HG03025 (cell line): ENCODE measurements around the gene PPP1CA.

Experiments used
- ATAC-seq: cut with Tn5 transposase; IDR thresholded peaks from one replicate; pipeline ENCODE4 v1.9.1; 2021; ENCODE audit warnings: mild to moderate bottlenecking, moderate library complexity; ENCODE audit not compliant: unreplicated experiment, low FRiP score

PPP1CA gene

DNA sequence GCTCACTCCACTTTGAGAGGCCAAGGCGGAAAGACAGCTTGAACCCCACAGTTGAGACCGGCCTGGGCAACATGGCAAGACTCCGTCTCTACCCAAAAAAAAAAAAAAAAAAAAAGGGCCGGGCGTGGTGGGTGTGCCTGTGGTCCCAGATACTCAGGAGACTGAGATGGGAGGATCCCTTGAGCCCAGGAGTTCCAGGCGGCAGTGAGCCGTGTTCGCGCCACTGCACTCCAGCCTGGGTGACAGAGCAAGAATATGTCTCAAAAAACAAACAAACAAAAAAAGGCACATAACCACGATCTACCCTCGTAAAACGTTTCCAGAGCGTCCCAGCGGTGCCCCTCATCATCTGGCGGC lies 10.7 kb downstream of the PPP1CA start:
- no peak for ATAC-seq

- no peak for ATAC-seq
Measured at GRCh38 chr11:67389477-67389876, 12.2 kb downstream of the PPP1CA start.

DNA sequence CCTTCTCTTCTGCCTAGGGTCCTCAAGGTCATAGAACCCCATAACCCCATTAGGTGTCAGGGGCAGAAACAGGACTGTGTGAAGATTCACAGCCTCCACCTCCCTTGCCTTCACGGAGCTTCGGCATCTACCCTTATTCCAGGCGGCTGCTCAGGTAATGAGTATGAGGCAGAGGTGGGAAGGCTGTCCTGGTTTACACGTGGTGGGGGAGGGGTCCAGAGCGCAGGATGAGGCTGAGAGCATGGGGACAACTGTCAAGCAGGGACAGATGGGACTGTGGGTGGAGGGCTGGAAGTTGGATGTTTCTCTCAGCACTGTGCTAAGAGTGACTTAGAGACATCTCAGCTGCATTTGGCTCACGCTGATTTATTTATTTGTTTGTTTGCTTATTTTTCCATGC lies 14.1 kb downstream of the PPP1CA start:
- no peak for ATAC-seq

DNA sequence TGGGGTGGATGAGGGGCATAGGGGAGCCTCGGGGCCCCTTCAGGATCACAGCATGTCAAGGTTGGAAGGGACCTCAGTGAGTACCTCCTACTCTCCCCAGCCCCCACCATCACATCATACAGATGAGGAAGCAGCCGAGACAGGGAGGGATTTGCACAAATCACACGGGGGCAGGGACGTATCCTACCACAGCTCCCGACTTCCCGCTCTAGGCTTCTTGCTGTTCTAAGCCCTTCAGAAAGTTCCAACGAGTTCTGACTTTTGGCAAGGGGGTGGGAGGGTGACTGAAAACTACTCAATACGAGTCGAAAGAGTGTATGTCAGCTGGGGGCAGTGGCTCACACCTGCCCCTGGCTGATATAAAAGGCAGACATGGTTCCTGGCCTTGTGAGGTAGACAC lies 14.6 kb downstream of the PPP1CA start:
- ATAC-seq = no peak

GRCh38 chr11:67384851-67385366 lies 16.7 kb downstream of the PPP1CA start:
- ATAC-seq = no peak

- ATAC-seq = no peak
Measured at GRCh38 chr11:67382276-67383136, 19.2 kb downstream of the PPP1CA start.

GRCh38 chr11:67381244-67381972 lies 20.2 kb downstream of the PPP1CA start:
- no peak for ATAC-seq

- ATAC-seq = no peak
Measured at GRCh38 chr11:67379061-67380058, 22.3 kb downstream of the PPP1CA start.

GRCh38 chr11:67378544-67378943 lies 23.1 kb downstream of the PPP1CA start:
- ATAC-seq = no peak

DNA sequence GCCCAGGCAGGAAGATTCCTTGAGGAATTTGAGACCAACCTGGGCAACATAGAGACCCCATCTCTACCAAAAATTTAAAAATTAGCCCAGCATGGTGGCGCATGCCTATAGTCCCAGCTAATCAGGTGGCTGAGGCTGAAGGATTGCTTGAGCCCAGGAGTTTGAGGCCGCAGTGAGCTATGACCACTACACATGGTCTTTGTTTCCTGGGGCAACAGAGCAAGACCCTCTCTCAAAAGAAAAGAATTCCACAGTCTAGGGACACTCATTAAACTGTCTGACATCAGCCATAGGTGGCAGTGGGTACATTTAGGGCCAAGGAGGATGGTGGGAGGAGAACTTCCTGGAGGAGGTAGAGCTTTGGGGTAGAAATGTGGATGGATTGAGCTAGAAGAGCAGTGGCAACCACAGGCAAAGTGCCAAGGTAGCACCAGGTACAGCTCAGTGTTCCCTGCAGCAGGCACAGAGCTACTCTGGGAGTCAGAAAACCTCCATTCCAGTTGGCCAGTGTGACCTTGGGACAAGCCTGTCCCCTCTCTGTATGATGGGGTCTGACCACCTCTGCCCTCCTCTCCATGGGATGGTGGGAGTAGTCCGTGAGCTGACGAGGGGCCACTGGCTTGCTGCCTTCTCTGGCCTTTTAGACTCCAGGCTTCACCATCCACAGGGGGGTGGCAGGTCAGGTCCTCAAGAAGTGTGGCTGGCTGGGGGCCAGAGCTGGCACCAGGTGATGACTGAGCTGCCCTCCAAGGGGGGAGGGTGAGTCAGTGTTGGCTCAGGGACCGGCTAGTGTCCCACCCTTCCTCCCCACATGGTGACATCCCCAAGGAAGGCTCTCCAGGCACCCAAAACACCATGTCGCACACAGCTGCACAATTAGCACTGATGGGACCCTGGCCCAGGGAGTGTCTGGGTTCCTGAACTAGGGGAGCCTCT lies 24.5 kb downstream of the PPP1CA start:
- ATAC-seq = no peak

GRCh38 chr11:67376063-67376820 lies 25.4 kb downstream of the PPP1CA start:
- no peak for ATAC-seq

GRCh38 chr11:67375320-67376055 lies 26.2 kb downstream of the PPP1CA start:
- ATAC-seq = no peak

- ATAC-seq = no peak
Measured at GRCh38 chr11:67374571-67375281, 26.9 kb downstream of the PPP1CA start.

- no peak for ATAC-seq
Measured at GRCh38 chr11:67373648-67374570, 27.7 kb downstream of the PPP1CA start.

- no peak for ATAC-seq
Measured at GRCh38 chr11:67372993-67373647, 28.5 kb downstream of the PPP1CA start, which contains the start of gene CLCF1. Gene CLCF1, minus strand, starts transcription at chr11:67373598. Its CDS starts 59 bp downstream, at chr11:67373539.
